Coronary artery (tissue), 2 donors: ENCODE measurements around the gene DOLK.

Source experiments
- DNase-seq: peaks from one replicate; pipeline ENCODE4 v3.0.0-alpha.2; 2017; ENCODE audit warnings: low spot score
- H3K27ac ChIP-seq, 2 donors: fragments of 200-600 bp; sonication (generic); one replicate each; pipeline ENCODE4 v1.5.1; 2016 to 2019
- H3K4me3 ChIP-seq: fragments of 200-600 bp; sonication (generic); 2 replicates; pipeline ENCODE4 v1.5.1; 2016; ENCODE audit warnings: mild to moderate bottlenecking, moderate library complexity
- CTCF ChIP-seq: fragments of 200-600 bp; sonication (generic); IDR thresholded peaks from one replicate; pipeline ENCODE4 v1.5.1; 2019; ENCODE audit warnings: antibody characterized with exemption

DOLK gene

GRCh38 chr9:128913048-128913900, 34.1 kb downstream of the DOLK start:
- H3K4me3 ChIP-seq = peak overlapping the region; percentile 41

GRCh38 chr9:128912270-128912853, 35.0 kb downstream of the DOLK start:
- no peak for DNase-seq
- peak overlapping the region; percentile 41 for H3K4me3 ChIP-seq
- TF ChIP-seq CTCF = no peak
- H3K27ac ChIP-seq = peak overlapping the region; percentile 43 to 82

More at GRCh38 chr9:128913048-128913900, 34.1 kb downstream of the DOLK start:
- DNase-seq = no peak
- no peak for TF ChIP-seq CTCF
- H3K27ac ChIP-seq = peak overlapping the region; percentile 43 to 82

GRCh38 chr9:128911529-128912035, 35.8 kb downstream of the DOLK start:
- no peak for DNase-seq
- Histone ChIP-seq H3K27ac (peak overlapping the region; percentile 31 to 82), H3K4me3 (peak overlapping the region; percentile 41)
- TF ChIP-seq CTCF = no peak

GRCh38 chr9:128910906-128911305, 36.5 kb downstream of the DOLK start:
- peak overlapping the region; percentile 31 to 82 for H3K27ac ChIP-seq
- no peak for TF ChIP-seq CTCF
- DNase-seq = no peak
- peak overlapping the region; percentile 41 for H3K4me3 ChIP-seq

GRCh38 chr9:128909859-128910258, 37.5 kb downstream of the DOLK start:
- TF ChIP-seq CTCF = no peak
- DNase-seq = no peak
- Histone ChIP-seq H3K27ac (peak overlapping the region in 1 of 2 donors; percentile 46), H3K4me3 (no peak overlapping the region)

- no peak overlapping the region for H3K4me3 ChIP-seq
- TF ChIP-seq CTCF = no peak
- H3K27ac ChIP-seq = no peak overlapping the region
- no peak for DNase-seq
These were observed 39.0 kb downstream of the DOLK start for GRCh38 chr9:128908372-128908771.
